ENCODE measurements around the gene EPS15. TPM values are rescaled to one million over a fixed set of nuclear protein-coding genes. Genes with fewer than 3 reads are reported as not detected.

The EPS15 gene
- total and polyA plus RNA-seq, 7 donors: 9.8 to 71.9 (median 46.1) TPM

- Histone ChIP-seq H3K27me3 (ENCODE audit: insufficient read depth in 3 of 3, low read length in 2 of 3) (no peaks in the 10 kb centered on the region), H3K9me3 (no peaks in the 10 kb centered on the region), H3K4me1 (no peaks in the 10 kb centered on the region), H3K27ac (no peak overlapping the region), H3K36me3 (ENCODE audit: insufficient read depth in 1 of 2, low read depth in 1 of 2) (no peaks in the 10 kb centered on the region), H3K4me3 (no peak overlapping the region)
- no peak for TF ChIP-seq CTCF (IDR thresholded peaks at IDR 0.05)
- DNase-seq: no peak
- no peak for ATAC-seq
- intact Hi-C loops (cut with DNase I): no loop called here
These were observed 195.3 kb downstream of the EPS15 start for GRCh38 chr1:51323778-51324177.

GRCh38 chr1:51322417-51323101 lies 196.5 kb downstream of the EPS15 start:
- H3K27me3 ChIP-seq (ENCODE audit: insufficient read depth in 3 of 3, low read length in 2 of 3): no peaks in the 10 kb centered on the region
- no peak overlapping the region for H3K4me3 ChIP-seq
- DNase-seq (no peak), ATAC-seq (no peak)
- intact Hi-C loops (cut with DNase I): no loop called here
- no peaks in the 10 kb centered on the region for H3K9me3 ChIP-seq
- H3K4me1 ChIP-seq: no peaks in the 10 kb centered on the region
- no peak overlapping the region for H3K27ac ChIP-seq
- no peaks in the 10 kb centered on the region for H3K36me3 ChIP-seq (ENCODE audit: insufficient read depth in 1 of 2, low read depth in 1 of 2)
- TF ChIP-seq CTCF (IDR thresholded peaks at IDR 0.05): no peak
- WGBS, 3 donors: 84 to 92% (median 88%) methylated on average over 4 of the region's 4 CpGs

- Histone ChIP-seq H3K27me3 (ENCODE audit: insufficient read depth in 3 of 3, low read length in 2 of 3) (no peaks in the 10 kb centered on the region), H3K36me3 (ENCODE audit: insufficient read depth in 1 of 2, low read depth in 1 of 2) (no peaks in the 10 kb centered on the region), H3K4me1 (no peaks in the 10 kb centered on the region), H3K4me3 (no peak overlapping the region), H3K27ac (no peak overlapping the region), H3K9me3 (no peaks in the 10 kb centered on the region)
- 82 to 88% (median 84%) methylated on average over 2 of the region's 2 CpGs for WGBS, 3 donors
- TF ChIP-seq CTCF (IDR thresholded peaks at IDR 0.05): no peak
- ATAC-seq (no peak), DNase-seq (no peak)
- intact Hi-C loops (cut with DNase I): no loop called here
These were observed 197.2 kb downstream of the EPS15 start for GRCh38 chr1:51321924-51322280.

GRCh38 chr1:51320967-51321923 lies 197.8 kb downstream of the EPS15 start:
- H3K36me3 ChIP-seq (ENCODE audit: insufficient read depth in 1 of 2, low read depth in 1 of 2): no peaks in the 10 kb centered on the region
- ATAC-seq: no peak
- no peaks in the 10 kb centered on the region for H3K27me3 ChIP-seq (ENCODE audit: insufficient read depth in 3 of 3, low read length in 2 of 3)
- intact Hi-C loops (cut with DNase I): no loop called here
- no peak for TF ChIP-seq CTCF (IDR thresholded peaks at IDR 0.05)
- H3K9me3 ChIP-seq: no peaks in the 10 kb centered on the region
- no peak overlapping the region for H3K27ac ChIP-seq
- no peak overlapping the region for H3K4me3 ChIP-seq
- no peaks in the 10 kb centered on the region for H3K4me1 ChIP-seq
- WGBS, 3 donors: 91 to 93% (median 92%) methylated on average over 11 of the region's 11 CpGs
- DNase-seq: no peak

All from psoas muscle (tissue), 8 donors.